K562 (cell line): ENCODE data around the gene THOP1. TPM values are rescaled to one million over a fixed set of nuclear protein-coding genes. Genes with fewer than 3 reads are reported as not detected.

Experiments
- ATAC-seq: fragments of 200-7000 bp; cut with Tn5 transposase; 3 replicates; pipeline ENCODE4 v1.9.1; 2020; ENCODE audit warnings: moderate library complexity
- BruUV-seq: library from RNA; stranded (reverse); fragments of 400-500 nt; replicated peaks from 2 replicates; lab custom pipeline; 2021; lab: Mats Ljungman, UMichigan
- CTCF ChIA-PET: fragments of 300-600 bp; formaldehyde crosslinking; extraction: SDS; loops from one replicate; lab custom pipeline; 2021; ENCODE audit warnings: low intra/inter-chr PET ratio; lab: Yijun Ruan, JAX
- POLR2A ChIA-PET: fragments of 300-600, 350-650 bp; sonication (Branson Sonifier 250); formaldehyde crosslinking; extraction: SDS; loops from one replicate; lab custom pipeline; 2021; ENCODE audit warnings: antibody characterized with exemption, inconsistent platforms; lab: Yijun Ruan, JAX
- DNase-seq, 4 experiments: peaks; one replicate each; pipeline versions ENCODE4 v3.0.0 to v3.0.0-alpha.2; 2011 to 2018; ENCODE audit warnings: low spot score in 3 of 4, mixed read lengths in 3 of 4; ENCODE audit errors: extremely low read depth in 1 of 4
- FAIRE-seq: peaks from 2 replicates; lab custom pipeline; 2011; peaks lifted over from hg19 to GRCh38; lab: Jason Lieb, UNC
- H2AFZ ChIP-seq: 2 replicates; pipeline ENCODE4 v1.6.0; 2011; ENCODE audit warnings: low read depth, low read length, control low read depth, inconsistent platforms
- H3K27ac ChIP-seq: fragments of 200-600 bp; 3 replicates; pipeline ENCODE4 v1.8.0; 2011; ENCODE audit warnings: low read depth, mild to moderate bottlenecking, control low read depth, inconsistent platforms, low read length, moderate library complexity, mixed read lengths; ENCODE audit errors: extremely low read depth
- H3K27me3 ChIP-seq, 2 experiments: fragments of 300-600 bp in 1 of 2; 2 replicates in 1 of 2; 3 replicates in 1 of 2; pipeline versions ENCODE4 v1.6.0 to v1.8.0; 2011; ENCODE audit warnings: inconsistent platforms in 2 of 2, low read length in 2 of 2, mild to moderate bottlenecking in 1 of 2, mixed read lengths in 1 of 2, moderate library complexity in 1 of 2; ENCODE audit not compliant: control insufficient read depth in 2 of 2, insufficient read depth in 2 of 2
- H3K36me3 ChIP-seq: fragments of 300-600 bp; 3 replicates; pipeline ENCODE4 v1.8.0; 2011; ENCODE audit warnings: mild to moderate bottlenecking, low read length, inconsistent platforms; ENCODE audit not compliant: control insufficient read depth, insufficient read depth
- H3K4me1 ChIP-seq, 2 experiments: fragments of 200-600 bp in 1 of 2; replicated peaks in 1 of 2; 2 replicates in 1 of 2; 3 replicates in 1 of 2; pipeline versions ENCODE4 v1.5.1 to v1.8.0; 2011; ENCODE audit warnings: inconsistent platforms in 2 of 2, low read length in 2 of 2, mild to moderate bottlenecking in 1 of 2, mixed read lengths in 1 of 2, moderate library complexity in 1 of 2; ENCODE audit not compliant: control insufficient read depth in 2 of 2, insufficient read depth in 2 of 2
- H3K4me2 ChIP-seq: 2 replicates; pipeline ENCODE4 v1.6.1; 2011; ENCODE audit warnings: low read length, control low read depth, inconsistent platforms, mixed read lengths; ENCODE audit not compliant: insufficient read depth
- H3K4me3 ChIP-seq: fragments of 200-600 bp; sonication (generic), shearing (Covaris generic); 2 replicates; pipeline ENCODE4 v1.5.1; 2016; ENCODE audit warnings: control low read depth, inconsistent platforms
- H3K79me2 ChIP-seq: fragments of 200-600 bp; 3 replicates; pipeline ENCODE4 v1.8.0; 2011; ENCODE audit warnings: low read length, inconsistent platforms; ENCODE audit not compliant: control insufficient read depth, insufficient read depth
- H3K9ac ChIP-seq, 2 experiments: 2 replicates each; pipeline versions ENCODE4 v1.6.0 to v1.6.1; 2011; ENCODE audit warnings: low read depth in 2 of 2, low read length in 2 of 2, control low read depth in 1 of 2, inconsistent platforms in 1 of 2, mild to moderate bottlenecking in 1 of 2, mixed read lengths in 1 of 2; ENCODE audit not compliant: insufficient read depth in 1 of 2
- H3K9me1 ChIP-seq: one replicate; pipeline ENCODE4 v1.6.0; 2011; ENCODE audit warnings: inconsistent platforms, mild to moderate bottlenecking, low read length, moderate library complexity; ENCODE audit not compliant: control insufficient read depth, insufficient read depth
- H3K9me3 ChIP-seq: replicated peaks from 2 replicates; pipeline ENCODE4 v1.5.1; 2011; ENCODE audit warnings: low read depth, low read length, inconsistent platforms; ENCODE audit not compliant: control insufficient read depth, insufficient read depth
- H4K20me1 ChIP-seq: replicated peaks from 2 replicates; pipeline ENCODE4 v1.6.1; 2011; ENCODE audit warnings: low read length, inconsistent platforms, mixed read lengths; ENCODE audit not compliant: control insufficient read depth, insufficient read depth
- BHLHE40 ChIP-seq: IDR thresholded peaks from 2 replicates; pipeline ENCODE4 v1.6.1; 2011; ENCODE audit warnings: low read length, improper control_type of control experiment
- VEZF1 ChIP-seq: fragments of 200-800 bp; sonication (Bioruptor generic); IDR thresholded peaks from 2 replicates; pipeline ENCODE4 v1.6.1; 2017; ENCODE audit warnings: missing genetic modification characterization, missing compliant biosample characterization
- ZBTB33 ChIP-seq: sonication (generic); formaldehyde crosslinking; IDR thresholded peaks from 2 replicates; pipeline ENCODE4 v1.8.1; 2023; ENCODE audit warnings: mild to moderate bottlenecking, missing genetic modification reagents
- ZC3H8 ChIP-seq: fragments of 450-650 bp; IDR thresholded peaks from 2 replicates; pipeline ENCODE4 v1.6.1; 2017
- ZNF407 ChIP-seq: fragments of 450-650 bp; IDR thresholded peaks from 2 replicates; pipeline ENCODE4 v1.6.1; 2016; ENCODE audit warnings: low read depth
- WGBS: fragments of 100-300 bp; shearing (Covaris generic); methylation state at CpG from one replicate; pipeline ENCODE4 v1.1.6; 2016; ENCODE audit warnings: low coverage, mixed read lengths; ENCODE audit not compliant: insufficient coverage; ENCODE audit errors: missing lambda C conversion rate; 5-methylcytosine and 5-hydroxymethylcytosine counted together
- in situ Hi-C: fragments of 300-500 bp; cut with MboI; formaldehyde crosslinking; loops from 4 replicates; pipeline ENCODE4 v1.15.0; 2018; ENCODE audit warnings: inconsistent platforms, mixed read lengths
- intact Hi-C: fragments of 100-400 bp; cut with micrococcal nuclease; formaldehyde crosslinking; loops from 2 replicates; pipeline ENCODE4 v1.14.2; 2022
- polyA plus RNA-seq, 8 experiments: library from polyadenylated mRNA; depleted of rRNA in 4 of 8; stranded (reverse) in 5 of 8; unstranded in 3 of 8; fragments of >200 nt; fragmentation: Nextera tagmentation in 2 of 8; fragmentation: Illumina TruSeq in 1 of 8; extraction: Ambion mirVana in 2 of 8; extraction: Trizol in 1 of 8; gene quantifications; 2 replicates each; pipeline versions ENCODE4 v1.2.1 to v1.2.3, GENCODE V29; 2011 to 2014; ENCODE audit warnings: inconsistent platforms in 1 of 8, missing spikeins in 1 of 8
- total RNA-seq, 7 experiments: library from RNA; depleted of rRNA in 6 of 7; stranded (reverse); fragments of >200 nt in 6 of 7; fragmentation: Illumina TruSeq in 2 of 7; extraction: Trizol in 2 of 7; gene quantifications; 2 replicates each; pipeline versions ENCODE4 v1.2.1 to v1.2.3, GENCODE V29; 2011 to 2021; ENCODE audit warnings: low replicate concordance in 1 of 7

THOP1 gene
- total and polyA plus RNA-seq, 9 of the 15 experiments (the other 6 are each of a cell fraction or from before 2014, with no cell fraction given) = 1.3 to 255 (median 96.1) TPM

GRCh38 chr19:2858864-2859263 is 73.6 kb downstream of the THOP1 start:
- H3K36me3 ChIP-seq = peaks cover 1% of the 10 kb centered on the region; the same call in 2 of the 3 replicates
- 66% methylated on average over 17 of the region's 27 CpGs for WGBS
- no peak for DNase-seq
- no peaks in the 10 kb centered on the region for H3K9me1 ChIP-seq
- BruUV-seq = no TSS peak
- H3K4me1 ChIP-seq = peaks cover 0 to 5% of the 10 kb centered on the region in 2 experiments; a peak in 2 of 5 replicates
- no peak overlapping the region for H3K4me3 ChIP-seq
- no peaks in the 10 kb centered on the region for H4K20me1 ChIP-seq
- no peak for ATAC-seq
- H3K27ac ChIP-seq = no peak overlapping the region
- intact Hi-C loops (no loop called here), in situ Hi-C loops (no loop called here)
- H3K9me3 ChIP-seq = peaks cover 10% of the 10 kb centered on the region
- no peak overlapping the region for H3K9ac ChIP-seq
- no peaks in the 10 kb centered on the region for H3K79me2 ChIP-seq
- CTCF ChIA-PET = no interaction called here
- POLR2A ChIA-PET = interaction anchor here (2.2 kb wide), 1 partner anchor 18 kb away, joined by 5 read pairs; the partner anchor contains the start of gene ZNF555
- TF ChIP-seq BHLHE40 (peak; percentile 38; the same call in 1 of the 2 replicates), ZC3H8 (no peak), VEZF1 (no peak), ZBTB33 (CRISPR knock-in tag) (peak; percentile 87), ZNF407 (no peak)
- no peak for FAIRE-seq
- H3K4me2 ChIP-seq = no peak overlapping the region
- no peak overlapping the region for H2AFZ ChIP-seq
- H3K27me3 ChIP-seq = no peaks in the 10 kb centered on the region; a peak in 1 of 5 replicates
